HepG2 (cell line): ENCODE measurements around the gene B4GALT1. TPM values are rescaled to one million over a fixed set of nuclear protein-coding genes. Genes with fewer than 3 reads are reported as not detected.

ENCODE experiments used
- ATAC-seq: fragments of 200-7000 bp; cut with Tn5 transposase; 3 replicates; pipeline ENCODE4 v1.9.1; 2020; ENCODE audit warnings: mild to moderate bottlenecking, moderate library complexity
- BruUV-seq: library from RNA; stranded (reverse); fragments of 400-500 nt; replicated peaks from 2 replicates; lab custom pipeline; 2021; lab: Mats Ljungman, UMichigan
- CTCF ChIA-PET: fragments of 300-600 bp; formaldehyde crosslinking; extraction: SDS; loops from one replicate; lab custom pipeline; 2021; ENCODE audit warnings: low total read pairs, inconsistent platforms, low intra/inter-chr PET ratio; lab: Yijun Ruan, JAX
- POLR2A ChIA-PET: fragments of 350-600 bp; sonication (Branson Sonifier 250); formaldehyde crosslinking; loops from one replicate; lab custom pipeline; 2020; ENCODE audit warnings: antibody characterized with exemption, inconsistent platforms; lab: Yijun Ruan, JAX
- DNase-seq: peaks from one replicate; pipeline ENCODE4 v3.0.0-alpha.2; 2015; ENCODE audit warnings: low spot score
- FAIRE-seq: peaks from 3 replicates; lab custom pipeline; 2011; peaks lifted over from hg19 to GRCh38; lab: Jason Lieb, UNC
- H2AFZ ChIP-seq: one replicate; pipeline ENCODE4 v1.6.1; 2011; ENCODE audit warnings: low read length, inconsistent platforms
- H3K27ac ChIP-seq: fragments of 300-600 bp; 3 replicates; pipeline ENCODE4 v1.8.0; 2011; ENCODE audit warnings: mixed run types, mild to moderate bottlenecking, mixed read lengths, low read length, inconsistent platforms; ENCODE audit not compliant: insufficient read depth; ENCODE audit errors: extremely low read length
- H3K27me3 ChIP-seq, 2 experiments: fragments of 200-600 bp in 1 of 2; 2 replicates in 1 of 2; 3 replicates in 1 of 2; pipeline versions ENCODE4 v1.6.0 to v1.8.0; 2011; ENCODE audit warnings: low read length in 2 of 2, mild to moderate bottlenecking in 2 of 2, moderate library complexity in 2 of 2, inconsistent platforms in 1 of 2; ENCODE audit not compliant: insufficient read depth in 2 of 2, control insufficient read depth in 1 of 2
- H3K36me3 ChIP-seq, 2 experiments: fragments of 200-600 bp in 1 of 2; replicated peaks in 1 of 2; 2 replicates in 1 of 2; 3 replicates in 1 of 2; pipeline versions ENCODE4 v1.5.1 to v1.8.0; 2011; ENCODE audit warnings: low read length in 2 of 2, inconsistent platforms in 1 of 2; ENCODE audit not compliant: insufficient read depth in 2 of 2, control insufficient read depth in 1 of 2
- H3K4me1 ChIP-seq: 2 replicates; pipeline ENCODE4 v1.5.1; 2012; ENCODE audit warnings: low read length, inconsistent platforms; ENCODE audit not compliant: insufficient read depth
- H3K4me2 ChIP-seq: 2 replicates; pipeline ENCODE4 v1.6.0; 2011; ENCODE audit warnings: low read depth, low read length, inconsistent platforms
- H3K4me3 ChIP-seq, 3 experiments: fragments of 200-600 bp in 1 of 3; sonication (generic), shearing (Covaris generic) in 1 of 3; replicated peaks in 1 of 3; 2 replicates each; pipeline ENCODE4 v1.5.1; 2011 to 2016; ENCODE audit warnings: low read length in 3 of 3, inconsistent platforms in 2 of 3, low read depth in 2 of 3, mild to moderate bottlenecking in 2 of 3, control low read depth in 1 of 3, mixed read lengths in 1 of 3; ENCODE audit not compliant: insufficient read depth in 1 of 3
- H3K79me2 ChIP-seq: one replicate; pipeline ENCODE4 v1.6.1; 2011; ENCODE audit warnings: low read length, inconsistent platforms; ENCODE audit not compliant: insufficient read depth
- H3K9ac ChIP-seq: 2 replicates; pipeline ENCODE4 v1.6.0; 2011; ENCODE audit warnings: mild to moderate bottlenecking, low read depth, low read length, inconsistent platforms; ENCODE audit not compliant: insufficient read depth
- H3K9me3 ChIP-seq: 2 replicates; pipeline ENCODE4 v1.5.1; 2012; ENCODE audit warnings: mild to moderate bottlenecking, low read length
- H4K20me1 ChIP-seq: 2 replicates; pipeline ENCODE4 v1.6.0; 2011; ENCODE audit warnings: inconsistent platforms, mild to moderate bottlenecking, low read length, moderate library complexity; ENCODE audit not compliant: insufficient read depth
- KLF12 ChIP-seq: sonication (generic); formaldehyde crosslinking; IDR thresholded peaks from 2 replicates; pipeline ENCODE4 v1.4.0; 2020; ENCODE audit warnings: missing genetic modification reagents, borderline replicate concordance
- PAX8 ChIP-seq: sonication (generic); formaldehyde crosslinking; IDR thresholded peaks from 2 replicates; pipeline ENCODE4 v1.8.0; 2022; ENCODE audit warnings: mild to moderate bottlenecking, missing genetic modification reagents, borderline replicate concordance
- REL ChIP-seq: sonication (generic); formaldehyde crosslinking; conservative IDR thresholded peaks from 2 replicates; pipeline ENCODE4 v1.8.0; 2022; ENCODE audit warnings: mild to moderate bottlenecking, missing genetic modification reagents, moderate library complexity
- SOX13 ChIP-seq, 3 experiments: fragments of 450-650 bp in 1 of 3; sonication (generic) in 1 of 3; formaldehyde crosslinking in 1 of 3; IDR thresholded peaks in 2 of 3; conservative IDR thresholded peaks in 1 of 3; 2 replicates each; pipeline versions ENCODE4 v1.5.0 to v1.6.1; 2016 to 2020; ENCODE audit warnings: antibody characterized with exemption in 1 of 3, mild to moderate bottlenecking in 1 of 3, missing compliant biosample characterization in 1 of 3, missing genetic modification reagents in 1 of 3, moderate library complexity in 1 of 3
- THRA ChIP-seq: sonication (generic); formaldehyde crosslinking; IDR thresholded peaks from 2 replicates; pipeline ENCODE4 v1.4.0; 2020; ENCODE audit warnings: missing genetic modification reagents, borderline replicate concordance
- TOPORS ChIP-seq: sonication (generic); formaldehyde crosslinking; IDR thresholded peaks from 2 replicates; pipeline ENCODE4 v1.8.0; 2023; ENCODE audit warnings: mild to moderate bottlenecking, missing genetic modification reagents
- ZBTB21 ChIP-seq: sonication (generic); formaldehyde crosslinking; IDR thresholded peaks from 2 replicates; pipeline ENCODE4 v1.4.0; 2020; ENCODE audit warnings: missing genetic modification reagents
- ZBTB25 ChIP-seq: IDR thresholded peaks from 2 replicates; pipeline ENCODE4 v1.6.1; 2018; ENCODE audit warnings: missing genetic modification reagents
- ZFP36L2 ChIP-seq: sonication (generic); formaldehyde crosslinking; IDR thresholded peaks from 2 replicates; pipeline ENCODE4 v1.4.0; 2020; ENCODE audit warnings: missing genetic modification reagents
- ZNF124 ChIP-seq: sonication (generic); formaldehyde crosslinking; IDR thresholded peaks from 2 replicates; pipeline ENCODE4 v1.4.0; 2020; ENCODE audit warnings: missing genetic modification reagents
- ZNF138 ChIP-seq: sonication (generic); formaldehyde crosslinking; IDR thresholded peaks from 2 replicates; pipeline ENCODE4 v1.5.0; 2020; ENCODE audit warnings: mild to moderate bottlenecking, low read depth, missing genetic modification reagents
- ZNF263 ChIP-seq: sonication (generic); formaldehyde crosslinking; IDR thresholded peaks from 2 replicates; pipeline ENCODE4 v1.4.0; 2020; ENCODE audit warnings: missing genetic modification reagents
- ZNF350 ChIP-seq: sonication (generic); formaldehyde crosslinking; IDR thresholded peaks from 2 replicates; pipeline ENCODE4 v1.4.0; 2020; ENCODE audit warnings: mild to moderate bottlenecking, low read depth, missing genetic modification reagents, borderline replicate concordance
- ZNF446 ChIP-seq: sonication (generic); formaldehyde crosslinking; IDR thresholded peaks from 2 replicates; pipeline ENCODE4 v1.5.0; 2020; ENCODE audit warnings: mild to moderate bottlenecking, missing genetic modification reagents
- WGBS: methylation state at CpG from one replicate; pipeline ENCODE4 v1.1.6; 2017; ENCODE audit warnings: low lambda C conversion rate; 5-methylcytosine and 5-hydroxymethylcytosine counted together
- in situ Hi-C: cut with HindIII; loops from 2 replicates; pipeline ENCODE4 v1.10.0; 2017; ENCODE audit warnings: low pct_unique_long_range_greater_than_20kb; ENCODE audit not compliant: extremely low pct_ligation_motif_present
- intact Hi-C: fragments of 100-400 bp; cut with micrococcal nuclease; formaldehyde crosslinking; loops from one replicate; pipeline ENCODE4 v1.10.0; 2022; ENCODE audit not compliant: unreplicated experiment
- polyA plus RNA-seq, 8 experiments: library from polyadenylated mRNA; depleted of rRNA in 3 of 8; stranded (reverse) in 7 of 8; unstranded in 1 of 8; fragments of >200 nt; fragmentation: Illumina TruSeq in 4 of 8; extraction: Trizol in 4 of 8; gene quantifications; 2 replicates each; pipeline versions ENCODE4 v1.2.1 to v1.2.3, GENCODE V29; 2011 to 2016; ENCODE audit warnings: low read depth in 4 of 8, missing spikeins in 1 of 8, mixed read lengths in 1 of 8; ENCODE audit not compliant: insufficient read depth in 1 of 8
- total RNA-seq, 5 experiments: library from RNA; depleted of rRNA; stranded (reverse); fragments of >200 nt; fragmentation: Illumina TruSeq; extraction: Trizol; gene quantifications; 2 replicates each; pipeline ENCODE4 v1.2.3, GENCODE V29; 2016; ENCODE audit warnings: low read depth in 1 of 5
- TF ChIP-seq, protein P1 (sequence below): IDR thresholded peaks from 2 replicates; pipeline ENCODE4 v1.6.1; 2016; ENCODE audit warnings: missing compliant biosample characterization, missing genetic modification reagents, borderline replicate concordance
- TF ChIP-seq, protein P2 (sequence below): sonication (generic); formaldehyde crosslinking; IDR thresholded peaks from 2 replicates; pipeline ENCODE4 v1.4.0; 2020; ENCODE audit warnings: missing genetic modification reagents

Gene B4GALT1
- total and polyA plus RNA-seq, 2 of the 13 experiments (the other 11 are each of a cell fraction or from before 2014, with no cell fraction given), result 15.7 to 33.5 TPM

GRCh38 chr9:33082128-33082527 is 85.0 kb downstream of the B4GALT1 start (continued):
- TF ChIP-seq KLF12 (CRISPR knock-in tag), result no peak
- TF ChIP-seq ZBTB25 (CRISPR knock-in tag), result no peak
- no peak for TF ChIP-seq ZNF350 (CRISPR knock-in tag)
- TF ChIP-seq, protein P1, sequence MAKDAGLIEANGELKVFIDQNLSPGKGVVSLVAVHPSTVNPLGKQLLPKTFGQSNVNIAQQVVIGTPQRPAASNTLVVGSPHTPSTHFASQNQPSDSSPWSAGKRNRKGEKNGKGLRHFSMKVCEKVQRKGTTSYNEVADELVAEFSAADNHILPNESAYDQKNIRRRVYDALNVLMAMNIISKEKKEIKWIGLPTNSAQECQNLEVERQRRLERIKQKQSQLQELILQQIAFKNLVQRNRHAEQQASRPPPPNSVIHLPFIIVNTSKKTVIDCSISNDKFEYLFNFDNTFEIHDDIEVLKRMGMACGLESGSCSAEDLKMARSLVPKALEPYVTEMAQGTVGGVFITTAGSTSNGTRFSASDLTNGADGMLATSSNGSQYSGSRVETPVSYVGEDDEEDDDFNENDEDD (CRISPR knock-in tag), result peak; percentile 39; the same call in 1 of the 2 replicates
- TF ChIP-seq ZFP36L2, result no peak

DNA sequence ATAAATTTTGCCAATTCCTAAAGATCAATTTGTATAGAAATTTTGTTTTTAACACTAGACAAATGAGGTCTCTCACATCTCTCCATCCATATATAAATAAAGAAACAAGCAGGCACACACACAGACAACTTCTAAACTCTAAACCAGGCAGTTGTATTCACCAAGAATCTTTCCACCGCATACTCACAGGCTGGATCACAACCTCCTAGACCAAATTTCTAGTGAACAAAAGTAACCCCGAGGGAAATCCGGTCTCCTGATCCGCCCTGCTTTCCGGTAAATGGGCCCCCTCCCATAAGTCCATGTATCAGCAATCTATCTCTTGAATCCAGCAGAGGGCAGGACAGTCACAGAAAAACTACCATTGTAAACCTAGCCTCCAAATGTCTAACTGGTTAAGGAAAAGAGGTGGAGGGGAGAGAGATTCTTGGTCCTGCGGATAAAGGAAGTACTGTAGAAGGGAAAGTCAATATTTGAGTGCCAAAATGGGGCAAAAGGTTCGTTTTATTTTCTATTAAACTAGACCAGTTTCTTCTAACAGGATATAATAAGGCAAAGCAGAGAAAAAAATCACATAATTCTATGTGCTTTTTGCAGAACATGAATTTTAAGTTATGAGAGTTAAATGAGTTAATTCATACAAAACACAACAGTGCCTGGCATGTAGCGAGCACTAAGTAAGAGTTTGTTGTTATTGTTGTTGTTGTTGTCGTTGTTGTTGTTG is 85.8 kb downstream of the B4GALT1 start:
- Histone ChIP-seq H3K4me1 (peaks cover 33% of the 10 kb centered on the region), H2AFZ (peak overlapping the region; percentile 65), H3K27ac (no peak overlapping the region), H3K4me3 (peak overlapping the region in 2 of 3 experiments; percentile 29 to 34; a peak in 2 of 6 replicates), H3K4me2 (peak overlapping the region; percentile 74), H3K9ac (peak overlapping the region; percentile 16; the same call in 1 of the 2 replicates), H3K9me3 (no peaks in the 10 kb centered on the region), H3K27me3 (no peaks in the 10 kb centered on the region; a peak in 1 of 5 replicates), H4K20me1 (no peaks in the 10 kb centered on the region), H3K79me2 (peaks cover 2% of the 10 kb centered on the region), H3K36me3 (no peaks in the 10 kb centered on the region)
- ChIA-PET POLR2A (no interaction called here), CTCF (interaction anchor here (3.2 to 3.4 kb wide), 2 partner anchors 90 to 143 kb away, joined by 13 to 80 read pairs; no protein-coding TSS in a partner anchor)
- intact Hi-C loops (loop anchor here (1.0 kb wide), 1 partner anchor 144 kb away; no protein-coding TSS in a partner anchor), in situ Hi-C loops (loop anchor here (5.0 kb wide), 1 partner anchor 146 kb away; no protein-coding TSS in a partner anchor)
- no TSS peak for BruUV-seq
- DNase-seq (peak; percentile 79), ATAC-seq (peak; percentile 69), FAIRE-seq (peak; percentile 87)
- WGBS, result 1% methylated on average over 9 of the region's 9 CpGs
- TF ChIP-seq THRA (0 out of 2 replicates have a peak, but pooled peaks have one; percentile 9), ZNF446 (CRISPR knock-in tag) (no peak), ZBTB21 (CRISPR knock-in tag) (no peak), ZNF124 (CRISPR knock-in tag) (0 out of 2 replicates have a peak, but pooled peaks have one; percentile 35), ZNF263 (CRISPR knock-in tag) (no peak), SOX13 (IDR thresholded peaks at IDR 0.05) (no peak), SOX13 (CRISPR knock-in tag; conservative IDR thresholded peaks at IDR 0.05 in 1 of 2, IDR thresholded peaks at IDR 0.05 in 1 of 2) (no peak), ZNF138 (no peak), REL (CRISPR knock-in tag) (no peak), PAX8 (CRISPR knock-in tag) (no peak), TOPORS (CRISPR knock-in tag) (no peak)
- TF ChIP-seq, protein P2, sequence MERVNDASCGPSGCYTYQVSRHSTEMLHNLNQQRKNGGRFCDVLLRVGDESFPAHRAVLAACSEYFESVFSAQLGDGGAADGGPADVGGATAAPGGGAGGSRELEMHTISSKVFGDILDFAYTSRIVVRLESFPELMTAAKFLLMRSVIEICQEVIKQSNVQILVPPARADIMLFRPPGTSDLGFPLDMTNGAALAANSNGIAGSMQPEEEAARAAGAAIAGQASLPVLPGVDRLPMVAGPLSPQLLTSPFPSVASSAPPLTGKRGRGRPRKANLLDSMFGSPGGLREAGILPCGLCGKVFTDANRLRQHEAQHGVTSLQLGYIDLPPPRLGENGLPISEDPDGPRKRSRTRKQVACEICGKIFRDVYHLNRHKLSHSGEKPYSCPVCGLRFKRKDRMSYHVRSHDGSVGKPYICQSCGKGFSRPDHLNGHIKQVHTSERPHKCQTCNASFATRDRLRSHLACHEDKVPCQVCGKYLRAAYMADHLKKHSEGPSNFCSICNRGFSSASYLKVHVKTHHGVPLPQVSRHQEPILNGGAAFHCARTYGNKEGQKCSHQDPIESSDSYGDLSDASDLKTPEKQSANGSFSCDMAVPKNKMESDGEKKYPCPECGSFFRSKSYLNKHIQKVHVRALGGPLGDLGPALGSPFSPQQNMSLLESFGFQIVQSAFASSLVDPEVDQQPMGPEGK (CRISPR knock-in tag), result peak; percentile 56; the same call in 1 of the 2 replicates
